Measurements from ENCODE around the gene IFITM5.
A peak's percentile ranks its signal among the peaks of the same experiment; 100 is the strongest.

The IFITM5 gene

GRCh38 chr11:304061-304506 lies 4.8 kb upstream of the IFITM5 start:
- peaks cover 26% of the 10 kb centered on the region for H3K4me1 ChIP-seq (ENCODE audit: control insufficient read depth, low read length)
- TF ChIP-seq CTCF (IDR thresholded peaks at IDR 0.05; ENCODE audit: low read depth, low read length, poor library complexity, severe bottlenecking) (no peak), EZH2phosphoT487 (IDR thresholded peaks at IDR 0.05; ENCODE audit: borderline replicate concordance, low read length) (no peak)
- peaks cover 6% of the 10 kb centered on the region; the same call in 1 of the 2 replicates for H3K27me3 ChIP-seq (ENCODE audit: control insufficient read depth, low read length)

DNA sequence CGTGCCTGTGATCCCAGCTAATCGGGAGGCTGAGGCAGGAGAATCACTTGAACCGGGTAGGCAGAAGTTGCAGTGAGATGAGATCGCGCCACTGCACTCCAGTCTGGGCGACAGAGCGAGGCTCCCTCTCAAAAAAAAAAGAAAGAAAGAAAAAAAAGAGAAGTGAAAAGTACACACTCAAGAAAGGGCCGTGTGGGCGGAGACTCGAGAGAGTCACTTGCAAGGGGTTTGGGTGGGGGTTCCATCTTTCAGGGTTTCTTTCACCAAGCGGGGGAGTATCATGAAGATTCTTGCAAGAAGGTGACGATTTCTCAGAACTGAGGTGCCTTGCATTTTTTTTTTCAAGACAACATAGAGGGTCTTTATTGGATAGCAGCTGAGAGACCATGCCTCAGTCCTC lies 4.0 kb upstream of the IFITM5 start:
- Histone ChIP-seq H3K27ac (ENCODE audit: low read depth, low read length) (no peak overlapping the region), H3K79me2 (ENCODE audit: control insufficient read depth, low read length) (no peaks in the 10 kb centered on the region), H3K9me3 (ENCODE audit: control insufficient read depth, insufficient read depth, low read length) (no peaks in the 10 kb centered on the region), H3K4me2 (ENCODE audit: low read length) (peak overlapping the region; percentile 41), H4K20me1 (ENCODE audit: control insufficient read depth, insufficient read depth, low read depth, low read length) (no peaks in the 10 kb centered on the region), H3K9me2 (replicated peaks; ENCODE audit: control insufficient read depth, low read length) (no peaks in the 10 kb centered on the region), H3K4me3 (ENCODE audit: low read length) (peak overlapping the region; percentile 18; the same call in 1 of the 2 replicates), H3K4me1 (ENCODE audit: control insufficient read depth, low read length) (peaks cover 25% of the 10 kb centered on the region), H3K27me3 (ENCODE audit: control insufficient read depth, low read length) (peaks cover 6% of the 10 kb centered on the region; the same call in 1 of the 2 replicates), H3F3A (ENCODE audit: control insufficient read depth, insufficient read depth) (peaks cover 3% of the 10 kb centered on the region; the same call in 1 of the 2 replicates), H3K36me3 (ENCODE audit: control insufficient read depth, low read length) (no peaks in the 10 kb centered on the region)
- TF ChIP-seq CTCF (IDR thresholded peaks at IDR 0.05; ENCODE audit: low read depth, low read length, poor library complexity, severe bottlenecking), result no peak

More at GRCh38 chr11:304061-304506, 4.8 kb upstream of the IFITM5 start:
- H3K36me3 ChIP-seq (ENCODE audit: control insufficient read depth, low read length), result no peaks in the 10 kb centered on the region
- H3K27ac ChIP-seq (ENCODE audit: low read depth, low read length), result no peak overlapping the region
- H3K9me3 ChIP-seq (ENCODE audit: control insufficient read depth, insufficient read depth, low read length), result no peaks in the 10 kb centered on the region
- H3F3A ChIP-seq (ENCODE audit: control insufficient read depth, insufficient read depth), result peaks cover 3% of the 10 kb centered on the region; the same call in 1 of the 2 replicates
- no peaks in the 10 kb centered on the region for H3K9me2 ChIP-seq (replicated peaks; ENCODE audit: control insufficient read depth, low read length)
- no peaks in the 10 kb centered on the region for H3K79me2 ChIP-seq (ENCODE audit: control insufficient read depth, low read length)
- H4K20me1 ChIP-seq (ENCODE audit: control insufficient read depth, insufficient read depth, low read depth, low read length), result no peaks in the 10 kb centered on the region
- H3K4me3 ChIP-seq (ENCODE audit: low read length), result no peak overlapping the region
- H3K4me2 ChIP-seq (ENCODE audit: low read length), result no peak overlapping the region

- Histone ChIP-seq H3K4me3 (ENCODE audit: low read length) (no peak overlapping the region), H3F3A (ENCODE audit: control insufficient read depth, insufficient read depth) (peaks cover 3% of the 10 kb centered on the region; the same call in 1 of the 2 replicates), H3K27ac (ENCODE audit: low read depth, low read length) (no peak overlapping the region), H3K9me2 (replicated peaks; ENCODE audit: control insufficient read depth, low read length) (no peaks in the 10 kb centered on the region), H4K20me1 (ENCODE audit: control insufficient read depth, insufficient read depth, low read depth, low read length) (no peaks in the 10 kb centered on the region), H3K27me3 (ENCODE audit: control insufficient read depth, low read length) (peaks cover 6% of the 10 kb centered on the region; the same call in 1 of the 2 replicates), H3K79me2 (ENCODE audit: control insufficient read depth, low read length) (no peaks in the 10 kb centered on the region), H3K4me1 (ENCODE audit: control insufficient read depth, low read length) (peaks cover 18% of the 10 kb centered on the region), H3K9me3 (ENCODE audit: control insufficient read depth, insufficient read depth, low read length) (no peaks in the 10 kb centered on the region), H3K4me2 (ENCODE audit: low read length) (no peak overlapping the region), H3K36me3 (ENCODE audit: control insufficient read depth, low read length) (no peaks in the 10 kb centered on the region)
- TF ChIP-seq CTCF (IDR thresholded peaks at IDR 0.05; ENCODE audit: low read depth, low read length, poor library complexity, severe bottlenecking) (no peak), EZH2phosphoT487 (IDR thresholded peaks at IDR 0.05; ENCODE audit: borderline replicate concordance, low read length) (no peak)
Observed at GRCh38 chr11:299951-300735, 817 bp upstream of the IFITM5 start.

All from DOHH2 (cell line).